NCI-H2171 treated with DMSO at 0.1 percent for 48 hours (cell line): ENCODE measurements around the gene PARD6B.
"Not testable (repeated sequence)": the region's sequence is repeated elsewhere in the genome, so short reads cannot be mapped to it uniquely, and the experiment has no call there.

Source experiments
- DNase-seq: peaks from one replicate; lab custom pipeline; 2025; lab: John Stamatoyannopoulos, UW

The PARD6B gene

GRCh38 chr20:50774515-50774914 is 43.1 kb downstream of the PARD6B start:
- DNase-seq: no peak

DNA sequence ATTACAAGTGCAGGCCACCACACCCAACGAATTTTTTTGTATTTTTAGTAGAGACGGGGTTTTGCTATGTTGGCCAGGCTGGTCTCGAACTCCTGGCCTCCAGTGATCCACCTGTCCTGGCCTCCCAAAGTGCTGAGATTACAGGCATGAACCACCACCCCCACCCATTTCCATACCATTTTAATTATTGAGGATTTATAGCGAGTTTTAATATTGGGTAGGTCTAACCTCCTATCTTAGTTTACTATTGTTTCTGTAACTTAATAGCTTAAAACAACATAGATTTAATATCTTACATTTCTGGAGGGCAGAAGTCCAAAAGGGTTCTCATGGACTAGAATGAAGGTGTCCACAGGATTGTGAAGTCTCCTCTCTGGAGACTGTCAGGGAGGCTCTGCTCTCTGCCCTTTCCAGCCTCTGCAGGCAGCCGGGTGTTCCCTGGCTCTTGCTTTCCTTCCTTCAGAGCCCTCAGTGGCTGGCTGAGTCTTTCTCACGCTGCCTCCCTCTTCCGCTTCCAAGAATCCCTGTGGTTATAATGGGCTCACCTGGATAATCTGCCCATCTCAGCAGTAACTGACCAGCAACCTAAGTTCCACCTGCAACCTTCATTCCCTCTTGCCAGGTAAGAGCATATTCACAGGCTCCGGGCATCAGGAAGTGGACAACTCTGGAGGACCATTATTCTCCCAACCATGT is 44.9 kb downstream of the PARD6B start:
- DNase-seq: no peak

GRCh38 chr20:50777373-50777772 is 46.0 kb downstream of the PARD6B start:
- no peak for DNase-seq

DNA sequence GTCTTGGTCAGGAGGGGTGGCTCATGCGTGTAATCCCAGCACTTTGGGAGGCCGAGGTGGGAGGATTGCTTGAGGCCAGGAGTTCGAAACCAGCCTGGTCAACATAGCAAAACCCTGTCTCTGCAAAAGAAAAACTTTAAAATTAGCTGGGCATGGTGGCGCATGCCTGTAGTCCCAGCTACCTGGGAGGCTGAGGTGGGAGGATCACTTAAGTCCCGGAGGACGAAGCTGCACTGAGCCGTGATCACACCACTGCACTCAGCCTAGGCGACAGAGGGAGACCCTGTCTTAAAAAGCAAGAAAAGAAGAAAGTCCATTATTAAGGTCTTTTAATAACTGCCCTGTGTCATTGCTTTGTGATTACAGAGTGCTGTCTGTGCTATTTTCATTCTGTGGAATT is 47.6 kb downstream of the PARD6B start:
- DNase-seq: not testable (repeated sequence)

DNA sequence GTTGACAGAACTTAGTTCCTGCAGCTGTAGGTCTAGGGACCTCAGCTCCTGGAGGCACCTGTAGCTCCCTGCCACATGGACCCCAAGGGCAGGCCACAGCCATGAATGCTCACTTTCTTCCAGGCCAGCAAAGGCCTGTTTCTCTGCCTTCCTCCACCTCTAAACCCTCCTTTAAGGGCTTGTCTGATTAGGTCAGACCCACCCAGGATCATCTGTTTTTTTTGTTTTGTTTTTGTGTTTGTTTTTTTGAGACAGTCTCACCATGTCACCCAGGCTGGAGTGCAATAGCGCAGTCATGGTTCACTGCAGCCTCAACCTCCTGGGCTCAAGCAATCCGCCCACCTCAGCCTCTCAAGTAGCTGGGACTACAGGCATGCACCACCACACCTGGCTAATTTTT is 52.0 kb downstream of the PARD6B start:
- DNase-seq: no peak

DNA sequence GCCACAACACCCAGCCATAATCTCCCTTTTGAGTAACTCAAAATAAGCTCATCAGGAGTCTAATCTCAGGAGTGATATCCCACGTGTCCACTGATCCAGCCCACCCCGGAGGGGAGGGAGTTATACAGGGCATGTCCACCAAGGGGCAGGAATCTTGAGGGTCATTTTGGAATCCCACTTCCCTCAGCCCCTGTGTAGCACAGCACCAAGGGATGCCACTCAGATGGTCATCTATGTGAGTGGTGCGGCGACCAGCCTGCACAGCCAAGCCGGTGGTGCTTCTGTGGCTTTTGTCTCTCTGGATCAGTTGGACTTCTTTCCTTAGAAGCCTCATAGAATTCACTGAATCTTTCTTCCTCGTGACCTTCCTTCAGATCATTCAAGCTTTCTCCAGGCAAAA is 52.5 kb downstream of the PARD6B start:
- DNase-seq: no peak

- no peak for DNase-seq
Measured at GRCh38 chr20:50784464-50784863, 53.1 kb downstream of the PARD6B start.

DNA sequence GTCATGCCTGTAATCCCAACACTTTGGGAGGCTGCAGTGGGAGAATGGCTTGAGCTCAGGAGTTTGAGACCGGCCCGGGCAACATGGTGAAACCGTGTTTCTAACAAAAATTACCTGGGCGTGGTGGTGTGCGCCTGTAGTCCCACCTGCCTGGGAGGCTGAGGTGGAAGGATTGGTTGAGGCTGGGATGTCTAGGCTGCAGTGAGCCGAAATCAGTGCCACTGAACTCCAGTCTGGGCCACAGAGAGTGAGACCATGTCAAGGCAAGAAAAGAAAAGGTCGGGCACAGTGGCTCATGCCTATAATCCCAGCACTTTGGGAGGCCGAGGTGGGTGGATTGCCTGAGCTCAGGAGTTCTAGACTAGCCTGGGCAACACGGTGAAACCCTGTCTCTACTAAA is 55.3 kb downstream of the PARD6B start:
- no peak for DNase-seq

GRCh38 chr20:50787181-50787580 is 55.8 kb downstream of the PARD6B start:
- DNase-seq: no peak

DNA sequence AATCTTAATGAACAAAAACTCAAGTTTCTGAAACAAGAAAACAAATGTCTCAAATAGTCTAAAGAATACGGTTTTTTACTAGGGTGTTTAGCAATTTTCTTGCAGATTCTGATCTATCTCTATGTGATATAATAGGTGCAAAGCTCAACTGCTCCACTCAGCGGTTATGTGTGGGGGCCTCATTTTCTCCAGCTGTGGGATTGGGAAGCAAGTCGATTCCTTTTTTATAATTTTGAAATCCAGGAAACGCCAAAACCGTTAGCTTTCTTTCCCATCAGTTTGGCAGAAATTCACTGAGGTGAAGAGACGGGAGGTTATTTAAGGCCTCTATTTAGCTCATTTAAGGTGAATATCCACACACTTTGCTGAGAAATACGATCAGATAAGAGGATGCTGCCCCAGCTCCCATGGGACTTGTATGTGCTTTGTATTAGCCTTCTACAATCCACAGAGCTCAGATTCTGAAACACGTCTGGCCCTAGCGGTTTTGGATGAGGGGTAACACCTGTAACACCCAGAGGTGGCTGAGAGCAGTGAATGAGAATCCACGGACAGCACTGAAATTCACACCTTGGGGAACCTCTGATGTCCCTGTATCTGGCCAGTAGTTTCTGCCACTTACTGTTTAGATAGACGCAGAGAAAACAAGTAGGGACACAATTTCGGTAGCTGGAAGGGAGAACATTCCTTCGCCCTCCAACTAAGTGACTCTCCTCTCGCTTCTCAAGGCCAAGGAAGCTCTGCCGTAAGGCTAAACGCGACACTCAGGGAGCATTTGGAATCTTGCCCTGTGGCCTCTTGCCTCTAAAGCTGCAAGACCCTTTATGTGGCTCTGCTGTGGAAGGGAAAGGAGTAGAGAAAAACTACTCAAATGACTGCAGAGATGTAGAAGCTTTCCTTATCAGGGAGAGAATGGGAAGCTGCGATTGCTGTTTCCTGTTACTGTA is 56.9 kb downstream of the PARD6B start:
- peak; percentile 72 for DNase-seq

DNA sequence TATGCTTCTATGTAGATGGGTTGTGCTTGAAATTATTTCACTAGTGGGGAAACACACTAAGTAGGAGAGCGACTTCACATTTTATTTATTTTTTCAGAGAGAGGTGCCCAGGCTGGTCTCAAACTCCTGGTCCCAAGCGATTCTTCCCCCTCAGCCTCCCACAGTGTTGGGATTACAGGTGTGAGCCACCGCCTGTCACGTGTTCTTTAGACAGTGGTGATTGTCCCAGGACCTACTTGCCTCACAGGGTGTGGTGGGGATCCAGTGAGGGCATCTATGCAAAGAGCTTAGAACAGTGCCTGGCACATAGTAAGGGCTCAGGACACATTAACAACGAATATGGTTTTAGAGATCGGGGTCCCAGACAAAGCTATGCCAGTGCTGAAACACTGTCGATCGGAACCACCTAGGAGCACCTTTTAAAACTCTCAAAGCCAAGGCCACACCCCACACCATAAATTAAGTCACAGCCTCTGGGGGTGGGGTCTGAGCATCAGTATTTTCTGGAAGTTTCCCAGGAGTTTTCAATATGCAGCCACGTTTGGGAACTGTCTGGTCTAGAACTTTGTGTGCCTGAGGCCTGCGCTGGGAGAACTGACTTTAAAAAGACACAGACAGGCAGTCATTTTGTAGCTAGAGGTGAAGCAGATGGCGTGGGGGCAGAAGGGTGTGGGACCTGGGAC is 58.7 kb downstream of the PARD6B start:
- DNase-seq: no peak

DNA sequence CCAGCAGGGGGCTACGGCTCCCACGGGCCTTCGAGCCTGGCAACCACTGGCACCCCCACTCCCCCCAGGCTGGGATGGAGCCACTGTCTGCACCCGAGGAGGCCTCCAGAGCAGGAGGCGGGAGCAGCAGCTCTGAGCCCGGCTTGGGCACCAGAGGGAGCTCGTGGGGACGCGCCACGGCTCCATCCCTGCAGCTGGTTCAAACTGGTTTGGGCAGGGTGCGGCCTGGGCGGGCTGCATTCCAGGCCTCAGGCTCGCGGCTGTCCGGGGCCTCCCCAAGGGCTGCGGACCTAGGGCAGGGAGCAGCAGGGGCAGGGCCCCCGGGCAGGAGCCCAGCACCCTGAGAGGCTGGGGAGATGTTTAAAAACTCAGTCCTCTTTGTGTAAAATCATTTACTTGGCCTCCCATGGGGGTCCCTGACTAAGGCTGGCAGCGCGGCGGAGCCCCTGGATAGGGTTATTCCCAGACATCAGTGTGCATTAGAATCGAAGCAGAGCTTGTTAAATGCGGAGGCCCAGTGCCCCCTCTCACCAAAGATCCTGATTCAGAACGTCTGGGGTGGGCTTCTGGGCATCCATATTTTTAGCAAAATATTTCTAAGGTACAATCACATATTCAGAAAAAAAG is 59.4 kb downstream of the PARD6B start:
- peak; percentile 85 for DNase-seq

DNA sequence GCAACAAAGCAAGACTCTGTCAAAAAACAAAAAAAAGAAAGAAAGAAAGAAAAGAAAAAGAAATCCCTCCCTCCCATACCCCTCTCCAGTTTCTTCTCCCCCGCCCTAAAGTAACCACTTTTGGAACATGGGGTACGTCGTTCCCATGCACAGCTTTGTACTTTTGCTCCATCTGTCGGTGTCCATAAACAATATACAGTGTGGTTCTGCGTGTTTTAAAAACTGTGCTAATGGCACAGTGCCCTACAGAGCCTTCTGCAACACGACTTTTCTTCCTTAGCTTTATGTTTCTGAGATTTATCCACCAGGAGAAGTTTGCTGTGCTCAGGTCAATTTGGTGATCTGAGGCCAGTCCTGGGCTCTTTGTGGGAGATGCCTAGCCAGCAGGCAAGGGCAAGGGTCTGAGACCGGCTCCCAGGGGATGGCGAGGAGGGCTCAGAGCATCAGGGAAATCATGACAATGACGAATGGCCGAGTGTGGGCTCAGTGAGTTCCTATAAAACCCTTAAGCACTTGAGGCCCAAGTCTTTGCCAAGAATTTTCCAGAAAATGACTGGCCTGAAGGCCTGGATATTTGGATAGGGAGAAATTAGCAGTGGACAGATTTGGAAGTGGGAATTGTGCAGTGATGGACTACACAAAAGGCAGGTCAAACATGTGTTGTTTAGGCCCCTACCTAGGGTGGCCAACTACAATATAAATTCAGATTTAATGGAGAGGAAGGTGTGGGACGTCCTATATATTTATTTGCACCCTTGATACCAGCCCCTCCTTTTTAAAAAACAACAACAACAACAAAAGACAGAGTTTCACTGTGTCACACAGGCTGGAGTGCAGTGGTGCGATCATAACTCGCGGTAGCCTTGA is 61.6 kb downstream of the PARD6B start:
- DNase-seq: no peak

DNA sequence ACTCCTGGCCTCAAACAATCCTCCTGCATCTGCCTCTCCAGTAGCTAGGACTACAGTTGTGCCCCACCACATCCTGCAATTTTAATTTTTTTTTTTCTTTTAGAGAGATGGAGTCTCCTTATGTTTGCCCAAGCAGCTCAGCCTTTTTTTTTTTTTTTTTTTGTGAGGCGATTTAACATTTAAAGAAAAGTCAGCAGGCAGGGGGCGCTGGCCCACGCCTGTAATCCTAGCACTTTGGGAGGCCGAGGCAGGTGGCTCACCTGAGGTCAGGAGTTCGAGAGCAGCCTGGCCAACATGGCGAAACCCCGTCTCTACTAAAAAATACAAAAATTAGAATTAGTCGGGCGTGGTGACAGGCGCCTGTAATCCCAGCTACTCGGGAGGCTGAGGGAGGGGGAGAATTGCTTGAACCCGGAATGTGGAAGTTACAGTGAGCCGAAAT is 62.2 kb downstream of the PARD6B start:
- peak; percentile 54 for DNase-seq

DNA sequence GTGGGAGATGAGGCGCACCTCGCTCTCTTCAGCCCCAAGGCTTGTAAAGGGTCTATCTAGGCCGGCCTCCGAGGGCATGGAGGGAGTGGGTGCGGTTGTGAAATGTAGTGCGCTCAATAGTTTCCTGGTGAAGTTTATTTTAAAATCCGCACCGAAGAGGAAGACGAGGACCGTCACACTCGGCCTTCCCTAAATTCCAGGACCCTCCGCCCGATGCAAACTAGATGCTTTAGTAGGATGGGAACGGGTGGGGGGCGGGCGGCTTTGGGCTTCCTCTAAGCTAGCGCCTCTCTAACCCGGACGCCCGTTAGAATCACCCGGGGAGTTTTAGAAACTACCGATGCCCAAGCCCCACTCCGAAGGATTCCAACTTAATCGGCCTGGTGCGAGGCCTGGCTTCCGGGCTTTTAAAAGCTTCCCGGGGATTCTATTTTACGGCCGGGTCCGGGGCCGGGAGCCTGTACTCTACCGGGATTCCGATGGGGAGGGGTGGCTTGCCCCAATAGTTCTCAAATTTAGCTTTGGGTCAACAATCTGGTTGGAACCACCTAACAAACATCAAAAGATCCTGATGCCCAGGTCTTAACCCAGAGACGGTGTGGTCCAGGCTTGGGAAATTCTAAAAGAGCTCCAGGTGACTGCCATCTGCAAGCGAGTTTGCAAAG is 62.9 kb downstream of the PARD6B start:
- DNase-seq: no peak

DNA sequence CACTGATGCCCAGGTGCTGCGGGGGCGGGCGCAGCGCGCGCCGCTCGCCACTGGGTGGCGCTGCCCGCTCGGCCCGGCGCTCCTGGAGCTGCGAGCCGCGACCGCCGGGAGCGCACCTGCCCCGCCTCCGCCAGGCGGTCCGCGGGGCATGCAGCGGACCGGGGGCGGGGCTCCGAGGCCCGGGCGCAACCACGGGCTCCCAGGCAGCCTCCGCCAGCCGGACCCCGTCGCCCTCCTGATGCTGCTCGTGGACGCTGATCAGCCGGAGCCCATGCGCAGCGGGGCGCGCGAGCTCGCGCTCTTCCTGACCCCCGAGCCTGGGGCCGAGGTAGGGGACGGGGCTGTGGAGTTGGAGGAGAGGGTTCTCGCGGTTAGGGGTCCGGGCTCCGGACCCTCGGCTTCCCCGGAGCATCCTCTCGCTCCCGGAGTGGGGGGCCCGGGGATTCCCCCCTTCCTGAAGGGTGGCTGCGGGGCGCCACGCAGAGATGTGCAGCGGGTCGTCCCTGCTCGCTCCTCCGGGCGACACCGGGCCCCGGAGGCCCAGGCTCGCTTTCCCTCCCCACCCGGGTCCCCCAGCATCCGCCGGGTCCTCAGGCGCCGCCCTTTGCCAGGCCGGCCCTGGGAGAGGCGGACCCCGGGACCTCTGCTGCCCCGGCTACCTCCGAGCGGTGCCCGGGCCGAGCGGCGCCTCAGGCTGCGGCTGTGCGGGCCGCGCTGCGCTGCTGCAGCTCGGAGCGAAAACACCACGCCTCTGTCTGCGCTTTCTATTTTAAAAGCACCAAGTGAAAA is 63.7 kb downstream of the PARD6B start, which contains the start of gene BCAS4:
BCAS4 (plus strand) TSS at position 216 of the 789 bp plus-strand sequence; CDS start at position 239, 23 bp downstream.
- peak; percentile 80 for DNase-seq

GRCh38 chr20:50797142-50797541 is 65.8 kb downstream of the PARD6B start:
- DNase-seq: no peak

DNA sequence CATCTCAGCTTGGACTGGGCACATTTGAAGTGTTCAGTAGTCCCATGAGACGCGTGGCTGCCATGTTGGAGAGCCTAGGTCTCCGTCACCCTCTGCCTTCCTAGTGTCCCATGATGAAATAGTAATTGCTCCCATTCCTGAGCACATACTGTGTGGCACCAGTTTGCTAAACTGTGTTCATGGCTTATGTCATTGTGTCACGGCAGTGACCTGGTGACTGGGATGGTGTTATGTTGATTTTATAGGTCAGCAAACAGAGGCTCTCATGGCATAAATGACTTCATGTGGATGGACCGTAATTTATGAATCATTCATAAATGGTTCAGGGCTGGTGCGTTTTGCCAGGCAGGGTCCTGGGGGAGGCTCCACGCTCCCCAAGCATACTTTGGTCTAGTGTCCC is 67.3 kb downstream of the PARD6B start:
- no peak for DNase-seq

DNA sequence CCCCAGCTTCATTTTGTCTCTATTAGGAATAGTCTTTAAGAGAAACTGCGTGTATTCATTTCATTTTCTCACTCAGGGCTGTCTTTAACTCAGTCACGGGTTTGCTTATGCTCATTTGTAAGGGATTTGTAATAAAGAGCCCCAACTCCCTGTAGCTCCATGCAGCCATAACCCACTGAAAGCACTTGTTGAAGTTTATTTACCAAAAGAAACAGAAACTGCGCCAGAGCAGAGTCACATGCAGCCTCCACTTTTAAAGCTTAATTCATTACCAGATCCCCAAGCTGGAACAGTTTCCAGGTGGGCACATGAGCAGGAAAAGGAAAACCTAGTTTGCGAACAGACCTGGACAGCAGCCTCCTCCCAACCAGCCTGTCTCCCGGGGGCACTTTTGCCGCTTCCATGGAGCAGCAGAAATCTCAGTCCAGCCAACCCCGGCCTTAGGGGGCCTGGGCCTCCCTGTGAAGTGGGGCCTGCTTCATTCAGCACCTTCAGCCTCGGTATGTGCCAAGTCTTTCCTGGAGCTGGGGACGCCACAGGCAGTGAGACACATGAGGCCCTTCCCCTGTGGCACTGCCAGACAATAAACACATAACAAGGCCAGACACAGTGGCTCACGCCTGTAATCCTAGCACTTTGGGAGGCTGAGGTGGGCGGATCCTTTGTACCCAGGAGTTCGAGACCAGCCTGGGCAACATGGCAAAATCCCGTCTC is 68.0 kb downstream of the PARD6B start:
- DNase-seq: no peak
